Measurements from ENCODE around the gene VEGFB.

The VEGFB gene, protein sequence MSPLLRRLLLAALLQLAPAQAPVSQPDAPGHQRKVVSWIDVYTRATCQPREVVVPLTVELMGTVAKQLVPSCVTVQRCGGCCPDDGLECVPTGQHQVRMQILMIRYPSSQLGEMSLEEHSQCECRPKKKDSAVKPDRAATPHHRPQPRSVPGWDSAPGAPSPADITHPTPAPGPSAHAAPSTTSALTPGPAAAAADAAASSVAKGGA

DNA sequence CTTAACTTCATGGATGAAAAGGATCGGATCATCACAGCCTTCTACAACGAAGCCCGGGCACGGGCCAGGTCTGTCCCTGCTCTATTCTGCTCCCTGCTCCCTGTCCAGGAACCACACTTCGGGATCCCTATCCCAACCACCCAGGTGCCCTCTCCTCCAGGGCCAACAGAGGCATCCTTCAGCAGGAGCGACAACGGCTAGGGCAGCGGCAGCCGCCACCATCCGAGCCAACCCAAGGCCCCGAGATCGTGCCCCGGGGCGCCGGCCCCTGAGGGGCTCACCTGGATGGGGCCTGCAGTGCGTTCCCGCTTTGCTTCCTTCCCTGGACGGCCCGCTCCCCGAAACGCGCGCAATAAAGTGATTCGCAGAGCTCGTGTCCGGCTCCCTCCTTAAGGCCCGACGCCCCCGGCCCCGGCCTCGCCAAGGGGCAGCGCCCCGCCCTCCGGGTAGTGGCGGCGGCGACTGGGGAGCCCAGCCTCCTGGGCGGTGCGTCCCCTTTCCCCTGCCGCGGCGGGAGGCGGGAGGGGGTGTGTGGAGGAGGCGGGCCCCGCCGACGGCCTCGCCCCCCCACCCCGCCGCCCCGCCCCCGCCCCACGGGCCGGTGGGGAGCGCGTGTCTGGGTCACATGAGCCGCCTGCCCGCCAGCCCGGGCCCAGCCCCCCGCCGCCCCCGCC, at the start of gene VEGFB:
Gene VEGFB, plus strand, starts transcription at position 672 of the 674 bp plus-strand sequence. CDS start 250 bp downstream, outside the sequence.
- H3K27me3 ChIP-seq (ENCODE audit: low read depth, low read length), result no peaks in the 10 kb centered on the region
- H3K36me3 ChIP-seq (replicated peaks; ENCODE audit: low read depth, low read length), result peaks cover 28% of the 10 kb centered on the region
- H3K4me1 ChIP-seq (ENCODE audit: low read length), result peaks cover 43% of the 10 kb centered on the region
- H3K4me2 ChIP-seq (ENCODE audit: low read length), result peak within 1 kb of the TSS; percentile 99
- H3K9me3 ChIP-seq (ENCODE audit: insufficient read depth, low read length), result no peaks in the 10 kb centered on the region
- TF ChIP-seq, protein P1, sequence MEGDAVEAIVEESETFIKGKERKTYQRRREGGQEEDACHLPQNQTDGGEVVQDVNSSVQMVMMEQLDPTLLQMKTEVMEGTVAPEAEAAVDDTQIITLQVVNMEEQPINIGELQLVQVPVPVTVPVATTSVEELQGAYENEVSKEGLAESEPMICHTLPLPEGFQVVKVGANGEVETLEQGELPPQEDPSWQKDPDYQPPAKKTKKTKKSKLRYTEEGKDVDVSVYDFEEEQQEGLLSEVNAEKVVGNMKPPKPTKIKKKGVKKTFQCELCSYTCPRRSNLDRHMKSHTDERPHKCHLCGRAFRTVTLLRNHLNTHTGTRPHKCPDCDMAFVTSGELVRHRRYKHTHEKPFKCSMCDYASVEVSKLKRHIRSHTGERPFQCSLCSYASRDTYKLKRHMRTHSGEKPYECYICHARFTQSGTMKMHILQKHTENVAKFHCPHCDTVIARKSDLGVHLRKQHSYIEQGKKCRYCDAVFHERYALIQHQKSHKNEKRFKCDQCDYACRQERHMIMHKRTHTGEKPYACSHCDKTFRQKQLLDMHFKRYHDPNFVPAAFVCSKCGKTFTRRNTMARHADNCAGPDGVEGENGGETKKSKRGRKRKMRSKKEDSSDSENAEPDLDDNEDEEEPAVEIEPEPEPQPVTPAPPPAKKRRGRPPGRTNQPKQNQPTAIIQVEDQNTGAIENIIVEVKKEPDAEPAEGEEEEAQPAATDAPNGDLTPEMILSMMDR (IDR thresholded peaks at IDR 0.05; ENCODE audit: low read depth, low read length), result no peak
- no peak for TF ChIP-seq EZH2phosphoT487 (IDR thresholded peaks at IDR 0.05; ENCODE audit: low read depth)
- H3K9ac ChIP-seq (ENCODE audit: low read length), result peak within 1 kb of the TSS; percentile 81
- peaks cover 9% of the 10 kb centered on the region; the same call in 1 of the 2 replicates for H4K20me1 ChIP-seq (ENCODE audit: insufficient read depth, low read length)
- peak within 1 kb of the TSS; percentile 94 for H3K4me3 ChIP-seq (ENCODE audit: low read length)
- peaks cover 13% of the 10 kb centered on the region for H3K79me2 ChIP-seq (ENCODE audit: low read length)
- H2AFZ ChIP-seq (ENCODE audit: low read depth, low read length), result no peak within 1 kb of the TSS
- peak within 1 kb of the TSS; percentile 35 for H3K27ac ChIP-seq (ENCODE audit: low read length)

DNA sequence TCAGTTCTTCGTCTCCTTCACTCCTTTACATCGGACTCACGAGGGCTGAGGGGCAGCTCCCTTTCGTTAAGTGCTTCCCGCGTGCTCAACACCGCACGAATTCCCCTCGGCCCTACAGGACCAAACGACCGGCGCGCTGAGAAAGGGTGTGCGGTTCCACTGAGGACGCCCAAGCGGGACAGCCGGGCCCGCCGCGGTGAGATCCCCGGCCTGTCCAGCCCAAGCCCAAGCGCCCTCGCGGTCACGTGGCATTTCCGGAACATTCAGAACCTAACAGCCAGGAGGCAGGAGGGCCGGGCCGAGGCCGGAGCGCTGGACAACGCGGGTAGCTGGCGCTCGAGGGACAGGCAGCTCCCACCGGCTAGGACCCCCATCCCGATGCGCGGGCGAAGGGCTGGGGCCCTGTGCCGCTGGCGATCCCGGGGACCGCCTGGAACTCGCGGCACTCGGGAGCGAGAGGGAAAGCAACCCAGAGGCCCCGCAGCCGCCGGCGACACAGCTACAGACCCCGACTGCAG, 49.1 kb upstream of the VEGFB start:
- Histone ChIP-seq H3K36me3 (replicated peaks; ENCODE audit: low read depth, low read length) (peaks cover 16% of the 10 kb centered on the region), H3K9me3 (ENCODE audit: insufficient read depth, low read length) (no peaks in the 10 kb centered on the region), H4K20me1 (ENCODE audit: insufficient read depth, low read length) (peaks cover 8% of the 10 kb centered on the region), H3K27ac (ENCODE audit: low read length) (peak overlapping the region; percentile 48), H3K79me2 (ENCODE audit: low read length) (peaks cover 23% of the 10 kb centered on the region), H3K4me3 (ENCODE audit: low read length) (peak overlapping the region; percentile 84), H3K9ac (ENCODE audit: low read length) (peak overlapping the region; percentile 73), H3K27me3 (ENCODE audit: low read depth, low read length) (no peaks in the 10 kb centered on the region), H2AFZ (ENCODE audit: low read depth, low read length) (peak overlapping the region; percentile 11; the same call in 1 of the 2 replicates), H3K4me1 (ENCODE audit: low read length) (peaks cover 12% of the 10 kb centered on the region), H3K4me2 (ENCODE audit: low read length) (peak overlapping the region; percentile 90)
- TF ChIP-seq, protein P1 (IDR thresholded peaks at IDR 0.05; ENCODE audit: low read depth, low read length), result no peak
- TF ChIP-seq EZH2phosphoT487 (IDR thresholded peaks at IDR 0.05; ENCODE audit: low read depth), result no peak

DNA sequence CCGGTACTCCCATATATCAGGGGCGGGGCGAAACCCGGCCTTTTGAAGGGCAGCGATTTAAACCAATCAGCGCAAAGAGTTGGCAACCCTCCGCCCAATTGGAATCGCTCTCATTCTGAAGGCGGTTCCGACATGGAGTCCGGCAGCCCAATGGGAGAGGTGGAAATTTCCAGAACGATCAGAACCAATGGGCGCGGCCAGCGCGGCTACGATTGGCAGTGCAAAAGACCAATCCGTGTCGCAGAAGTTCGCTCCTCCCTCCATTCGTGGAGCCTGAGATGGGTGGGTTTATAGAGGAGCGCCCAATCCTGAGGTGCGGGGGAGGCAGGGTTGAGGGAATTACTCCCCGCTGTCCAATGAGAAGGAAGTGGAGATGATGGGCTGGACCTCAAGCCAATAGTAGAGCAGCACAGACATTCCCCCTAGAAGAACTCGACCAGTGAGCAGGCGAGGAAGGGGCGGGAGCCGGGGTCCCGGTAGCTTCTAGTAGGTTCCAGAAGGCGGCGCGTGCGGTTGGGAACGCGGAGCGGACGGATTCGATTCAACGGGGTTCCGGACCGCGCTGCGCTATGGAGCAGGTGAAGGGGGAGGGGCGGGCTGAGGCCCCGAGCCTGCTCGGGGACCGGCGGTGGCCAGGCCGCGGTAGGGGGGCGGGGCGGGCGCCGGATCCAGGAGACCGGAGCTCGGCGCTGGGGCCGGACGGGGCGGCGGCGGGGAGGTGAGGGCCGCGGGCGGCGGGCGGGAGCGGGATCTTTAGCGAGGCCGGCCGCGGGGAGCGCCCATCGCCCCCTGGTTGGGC, 48.5 kb upstream of the VEGFB start, which contains the start of gene STIP1:
Gene STIP1, plus strand, starts transcription at position 479 of the 799 bp plus-strand sequence. Its CDS starts 91 bp downstream, at position 570.
- H2AFZ ChIP-seq (ENCODE audit: low read depth, low read length), result peak within 1 kb of the TSS; percentile 11; the same call in 1 of the 2 replicates
- H3K79me2 ChIP-seq (ENCODE audit: low read length), result peaks cover 23% of the 10 kb centered on the region
- peaks cover 20% of the 10 kb centered on the region for H3K36me3 ChIP-seq (replicated peaks; ENCODE audit: low read depth, low read length)
- H3K4me3 ChIP-seq (ENCODE audit: low read length), result peak within 1 kb of the TSS; percentile 84
- H3K27ac ChIP-seq (ENCODE audit: low read length), result peak within 1 kb of the TSS; percentile 48
- TF ChIP-seq, protein P1 (IDR thresholded peaks at IDR 0.05; ENCODE audit: low read depth, low read length), result no peak; the same call in 1 of the 2 replicates
- no peak for TF ChIP-seq EZH2phosphoT487 (IDR thresholded peaks at IDR 0.05; ENCODE audit: low read depth)
- peaks cover 12% of the 10 kb centered on the region for H3K4me1 ChIP-seq (ENCODE audit: low read length)
- no peaks in the 10 kb centered on the region for H3K9me3 ChIP-seq (ENCODE audit: insufficient read depth, low read length)
- peak within 1 kb of the TSS; percentile 73 for H3K9ac ChIP-seq (ENCODE audit: low read length)
- no peaks in the 10 kb centered on the region for H3K27me3 ChIP-seq (ENCODE audit: low read depth, low read length)
- peaks cover 8% of the 10 kb centered on the region for H4K20me1 ChIP-seq (ENCODE audit: insufficient read depth, low read length)
- peak within 1 kb of the TSS; percentile 90 for H3K4me2 ChIP-seq (ENCODE audit: low read length)
